RPMI8226 (cell line): ENCODE results near the gene DGCR6L.
"Not testable (repeated sequence)": the region's sequence is repeated elsewhere in the genome, so short reads cannot be mapped to it uniquely, and the experiment has no call there.

ENCODE experiments used
- DNase-seq: peaks from one replicate; pipeline ENCODE4 v3.0.0-alpha.2; 2015

DGCR6L gene

DNA sequence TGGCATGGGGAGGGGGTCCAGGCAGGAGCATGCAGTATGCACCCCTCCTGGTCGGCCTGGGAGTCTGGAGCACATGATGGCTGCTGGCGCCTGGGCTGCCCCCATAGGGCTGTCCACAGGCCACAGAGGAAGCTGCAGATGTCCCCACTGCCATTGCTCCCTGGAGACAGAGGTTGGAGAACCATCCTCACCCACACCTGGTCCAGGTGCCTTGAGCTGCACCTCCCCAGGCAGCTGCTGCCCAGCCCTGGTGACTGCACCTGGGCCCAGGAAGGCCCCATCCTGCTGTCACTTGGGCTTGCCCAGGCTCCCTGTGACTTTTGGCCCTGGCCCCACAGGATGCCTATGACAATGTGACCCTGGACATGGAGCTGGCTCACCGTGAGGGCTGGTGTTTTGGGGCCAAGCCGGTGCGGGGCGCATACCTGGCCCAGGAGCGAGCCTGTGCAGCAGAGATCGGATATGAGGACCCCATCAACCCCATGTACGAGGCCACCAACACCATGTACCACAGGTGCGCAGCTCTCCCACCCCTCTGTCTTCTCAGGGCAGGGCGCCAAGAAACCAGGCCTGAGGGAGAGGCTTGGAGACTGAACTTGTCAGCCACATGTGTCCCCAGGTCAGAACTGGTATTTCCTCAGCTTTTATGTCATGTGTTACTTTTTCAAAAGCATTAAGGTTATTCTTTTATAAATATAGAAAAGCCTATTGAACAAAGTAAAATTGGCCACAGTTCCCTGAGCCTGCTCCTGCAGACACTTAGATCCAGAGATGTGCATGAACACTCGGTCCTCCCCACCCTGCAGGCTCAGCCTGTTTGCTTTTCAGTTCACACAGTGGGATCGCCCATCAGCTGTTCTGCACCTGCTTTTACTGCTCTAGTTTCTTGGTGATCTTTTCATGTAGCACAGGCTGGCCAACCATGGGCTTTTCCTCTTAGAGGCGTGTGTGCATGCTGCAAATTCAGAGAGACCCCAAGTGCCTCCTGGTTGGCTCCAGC is 12.1 kb downstream of the DGCR6L start:
- DNase-seq: not testable (repeated sequence)

DNA sequence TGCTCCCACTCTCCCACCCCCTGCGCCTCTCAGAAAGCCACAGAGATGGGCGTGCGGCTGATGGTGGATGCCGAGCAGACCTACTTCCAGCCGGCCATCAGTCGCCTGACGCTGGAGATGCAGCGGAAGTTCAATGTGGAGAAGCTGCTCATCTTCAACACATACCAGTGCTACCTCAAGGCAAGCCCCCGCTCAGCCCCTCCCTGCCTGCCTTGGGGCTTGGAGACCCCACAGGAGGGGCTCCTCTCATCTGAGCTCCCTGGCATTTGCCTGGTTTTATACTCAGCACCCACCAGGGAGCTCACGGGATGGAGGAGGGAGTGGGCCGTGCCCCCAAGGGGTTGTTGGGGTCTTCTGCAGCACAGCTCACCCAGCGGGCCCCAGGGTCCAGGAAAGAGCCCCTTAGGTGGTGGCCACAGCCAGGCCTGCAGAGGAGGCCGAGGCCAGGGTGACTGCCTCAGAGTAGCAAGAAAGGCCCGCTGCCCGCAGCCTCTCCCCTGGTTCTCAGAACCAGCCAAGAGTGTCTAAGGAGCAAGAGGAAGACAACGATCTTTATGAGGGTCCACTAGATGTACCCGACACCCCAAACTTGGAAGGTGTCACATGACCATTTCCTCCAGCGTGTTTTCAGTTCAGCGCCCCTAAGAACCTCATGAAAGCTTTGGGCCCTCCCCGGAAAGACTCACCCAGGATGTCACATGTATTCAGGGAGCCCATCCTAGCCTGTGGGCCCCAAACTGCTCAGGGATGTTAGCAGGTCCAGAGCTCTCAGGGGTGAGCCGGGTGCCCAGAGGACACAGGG is 13.0 kb downstream of the DGCR6L start:
- not testable (repeated sequence) for DNase-seq

DNA sequence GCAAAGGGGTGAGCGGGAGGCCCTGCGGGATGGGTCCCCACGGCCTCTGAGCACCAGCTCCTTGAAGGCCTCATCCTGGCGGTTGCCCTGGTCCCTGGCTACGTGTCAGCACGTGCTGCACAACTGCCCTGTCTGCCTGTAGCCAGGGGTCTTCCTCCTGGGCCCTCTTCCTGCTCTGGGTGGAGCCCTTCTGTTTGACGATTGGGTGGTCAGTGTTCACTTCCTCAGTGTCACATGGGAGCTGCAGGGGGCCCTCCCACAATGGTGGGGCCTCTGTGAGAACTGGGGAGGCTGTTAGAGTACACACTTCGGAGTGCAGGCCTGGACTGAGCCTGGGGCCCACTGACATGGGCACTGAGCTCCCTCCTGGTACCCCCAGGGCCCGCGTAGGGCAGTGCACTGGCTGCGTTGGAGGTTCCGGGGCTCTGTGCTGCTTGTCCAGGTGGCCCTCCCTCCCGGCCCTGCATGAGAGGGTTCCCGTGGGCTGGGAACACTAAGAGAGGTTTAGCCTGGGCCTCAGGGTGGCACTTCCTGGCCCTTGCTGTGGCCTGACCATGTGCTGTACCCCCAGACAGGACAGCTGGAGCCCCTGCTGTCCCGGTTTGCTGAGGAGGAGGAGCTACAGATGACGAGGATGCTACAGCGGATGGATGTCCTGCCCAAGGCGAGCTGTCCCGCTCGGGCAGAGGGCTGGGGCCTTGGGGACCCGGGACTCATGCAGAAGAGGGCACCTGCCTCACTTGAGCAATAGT is 13.8 kb downstream of the DGCR6L start:
- DNase-seq: no peak

DNA sequence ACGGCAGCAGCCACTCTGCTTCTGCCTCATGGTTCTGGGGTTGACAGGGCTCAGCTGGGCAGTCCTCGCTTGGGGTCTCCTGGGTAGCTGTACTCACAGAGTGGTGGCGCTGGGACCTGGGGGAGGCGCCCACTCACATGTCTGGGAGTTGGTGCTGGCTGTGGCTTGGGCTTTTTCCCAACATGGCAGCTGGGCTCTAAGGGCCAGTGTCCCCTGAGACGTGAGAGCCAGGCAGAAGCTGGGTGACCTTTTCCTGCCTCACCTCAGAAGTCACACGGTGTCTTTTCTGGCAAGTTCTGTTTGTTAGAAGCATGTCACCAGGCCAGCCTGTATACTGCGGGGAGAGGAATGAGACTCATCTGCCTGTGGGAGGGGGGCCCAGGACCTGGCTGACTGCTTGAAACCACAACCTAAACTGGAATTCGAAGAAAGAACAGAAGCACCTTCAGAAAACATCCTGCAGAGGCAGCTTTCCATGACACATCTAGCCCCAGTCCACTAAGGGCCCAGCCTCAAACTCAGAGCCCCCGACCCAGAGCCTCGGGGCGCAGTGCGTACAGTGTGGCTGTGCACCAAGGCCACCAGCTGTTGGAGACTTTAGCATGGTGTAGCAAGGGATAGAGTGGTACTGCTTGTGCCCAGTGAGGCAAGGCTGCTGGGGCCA is 14.5 kb downstream of the DGCR6L start:
- DNase-seq: not testable (repeated sequence)

DNA sequence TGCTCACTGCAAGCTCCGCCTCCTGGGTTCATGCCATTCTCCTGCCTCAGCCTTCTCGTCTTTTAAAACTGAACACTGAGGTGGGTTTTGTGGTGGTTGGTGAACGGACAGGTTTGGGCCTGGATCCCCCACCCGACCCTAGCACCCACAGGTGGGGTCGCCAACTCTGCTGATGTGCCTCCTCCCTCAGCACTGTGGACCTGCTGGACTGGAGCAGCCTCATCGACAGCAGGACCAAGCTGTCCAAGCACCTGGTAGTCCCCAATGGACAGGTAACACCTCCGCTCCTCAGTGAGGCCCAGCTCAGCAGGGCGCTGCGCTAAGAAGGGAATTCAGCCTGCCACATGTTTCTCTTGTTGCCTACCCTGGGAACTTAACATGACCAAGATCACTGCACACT is 15.2 kb downstream of the DGCR6L start:
- DNase-seq: no peak

DNA sequence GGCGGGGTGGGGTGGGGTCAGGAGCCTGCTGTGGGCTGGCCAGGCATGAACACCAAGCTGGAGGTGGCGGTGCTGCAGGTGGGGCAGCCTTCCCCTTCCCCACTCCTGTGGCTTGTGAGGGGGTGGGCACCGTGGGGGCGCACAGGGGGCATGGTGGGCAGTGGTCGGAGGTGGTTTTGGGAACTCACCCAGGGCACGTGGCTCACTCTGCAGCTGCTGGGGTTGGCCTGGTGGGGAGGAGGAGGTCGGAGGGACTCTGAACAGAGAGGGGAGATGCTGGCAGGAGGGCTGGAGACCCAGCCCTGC is 16.7 kb downstream of the DGCR6L start:
- not testable (repeated sequence) for DNase-seq

DNA sequence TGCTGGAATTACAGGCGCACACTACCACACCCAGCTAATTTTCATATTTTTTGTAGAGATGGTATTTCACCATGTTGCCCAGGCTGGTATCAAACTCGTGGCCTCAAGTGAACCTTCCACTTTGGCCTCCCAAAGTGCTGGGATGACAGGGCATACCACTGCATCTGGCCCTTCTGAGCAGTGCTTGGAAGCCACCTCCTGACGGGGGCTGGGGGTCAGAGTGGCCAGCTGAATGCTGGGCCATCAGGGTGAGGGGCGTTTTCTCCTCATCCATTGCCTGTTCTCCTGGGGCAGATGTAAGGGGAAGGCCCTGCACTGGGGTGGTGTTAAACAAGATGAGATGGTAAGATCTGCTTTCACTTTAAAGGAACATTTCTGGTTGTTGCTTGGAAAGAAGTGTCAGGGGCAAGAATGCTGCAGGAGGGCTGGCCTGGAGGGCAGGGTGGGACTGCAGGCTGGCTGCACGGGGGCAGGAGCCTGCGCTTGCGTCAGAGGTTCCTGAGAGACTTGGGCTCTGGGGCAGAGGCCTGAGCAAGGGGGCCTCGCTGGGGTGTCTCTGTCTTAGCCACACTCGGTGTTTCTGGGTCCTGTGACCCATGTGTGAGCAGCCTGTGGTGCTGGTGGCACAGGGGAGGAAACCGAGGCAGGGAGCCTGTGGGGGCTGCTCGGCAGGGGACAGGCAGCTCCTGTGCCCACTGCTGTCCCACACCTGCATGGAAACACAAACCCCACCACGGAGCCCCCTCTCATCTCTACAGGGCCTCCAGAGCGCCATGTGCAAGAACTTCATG is 17.2 kb downstream of the DGCR6L start:
- DNase-seq: no peak

DNA sequence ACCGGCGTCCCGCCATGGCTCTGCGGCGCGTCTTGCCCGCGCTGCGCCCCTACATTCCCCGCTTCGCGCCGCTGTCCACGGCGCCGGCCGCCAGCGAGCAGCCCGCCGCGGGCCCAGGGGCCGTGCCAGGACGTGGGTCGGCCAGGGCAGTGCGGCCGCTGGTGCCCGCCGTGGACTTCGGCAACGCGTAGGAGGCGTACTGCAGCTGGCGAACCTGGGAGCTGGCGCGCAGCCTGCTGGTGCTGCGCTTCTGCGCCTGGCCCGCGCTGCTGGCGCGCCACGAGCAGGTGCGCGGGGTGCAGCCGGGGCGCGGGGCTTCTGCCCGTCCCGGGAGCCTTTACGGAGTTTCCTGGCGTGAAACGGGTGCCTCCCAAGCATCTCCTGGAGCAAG is 20.1 kb downstream of the DGCR6L start:
- DNase-seq: peak; percentile 35

DNA sequence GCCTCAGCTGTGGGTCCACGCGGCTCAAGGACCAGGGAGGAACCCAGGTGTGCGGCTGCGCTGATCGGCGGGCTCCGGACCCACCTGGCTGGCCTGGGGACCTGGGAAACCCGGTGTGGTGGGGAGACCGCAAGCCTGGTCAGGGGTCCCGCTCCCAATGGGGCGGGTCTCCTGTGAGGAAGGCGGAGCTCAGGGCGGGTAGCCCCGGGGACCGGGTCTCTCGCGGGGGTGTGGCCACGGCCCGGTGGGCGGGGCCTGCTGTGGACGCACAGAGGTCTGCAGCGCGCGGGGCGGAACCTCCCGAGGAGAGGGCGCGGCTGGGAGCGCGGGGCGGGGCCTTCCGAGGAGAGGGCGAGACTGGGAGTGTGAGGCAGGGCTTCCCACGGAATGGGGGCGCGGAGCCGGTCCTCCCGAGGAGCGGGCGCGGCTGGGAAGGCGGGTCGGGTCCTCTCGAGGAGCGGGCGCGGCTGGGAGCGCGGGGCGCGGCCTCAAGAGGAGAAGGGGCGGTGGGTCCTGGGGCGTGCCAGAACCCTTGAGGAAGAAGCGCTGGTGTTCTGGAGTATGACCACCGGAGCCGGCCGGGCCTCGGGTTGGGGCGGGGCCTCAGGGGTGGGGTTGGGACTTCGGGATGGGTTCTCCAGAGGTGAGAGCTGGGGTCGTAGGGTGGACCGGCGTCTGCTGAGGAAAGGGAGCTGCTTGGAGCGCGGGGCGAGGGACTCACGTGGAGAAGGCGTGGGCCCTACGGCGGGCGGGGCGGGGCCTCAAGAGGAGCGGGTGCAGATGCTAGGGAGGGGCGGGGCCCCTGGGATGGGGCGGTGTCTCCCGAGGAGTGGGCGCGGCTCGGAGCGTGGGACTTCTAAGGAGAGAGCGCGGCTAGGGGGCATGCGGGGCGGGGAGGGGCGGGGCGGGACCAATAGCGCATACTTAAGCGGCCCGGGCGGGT is 20.8 kb downstream of the DGCR6L start:
- DNase-seq: peak; percentile 56

DNA sequence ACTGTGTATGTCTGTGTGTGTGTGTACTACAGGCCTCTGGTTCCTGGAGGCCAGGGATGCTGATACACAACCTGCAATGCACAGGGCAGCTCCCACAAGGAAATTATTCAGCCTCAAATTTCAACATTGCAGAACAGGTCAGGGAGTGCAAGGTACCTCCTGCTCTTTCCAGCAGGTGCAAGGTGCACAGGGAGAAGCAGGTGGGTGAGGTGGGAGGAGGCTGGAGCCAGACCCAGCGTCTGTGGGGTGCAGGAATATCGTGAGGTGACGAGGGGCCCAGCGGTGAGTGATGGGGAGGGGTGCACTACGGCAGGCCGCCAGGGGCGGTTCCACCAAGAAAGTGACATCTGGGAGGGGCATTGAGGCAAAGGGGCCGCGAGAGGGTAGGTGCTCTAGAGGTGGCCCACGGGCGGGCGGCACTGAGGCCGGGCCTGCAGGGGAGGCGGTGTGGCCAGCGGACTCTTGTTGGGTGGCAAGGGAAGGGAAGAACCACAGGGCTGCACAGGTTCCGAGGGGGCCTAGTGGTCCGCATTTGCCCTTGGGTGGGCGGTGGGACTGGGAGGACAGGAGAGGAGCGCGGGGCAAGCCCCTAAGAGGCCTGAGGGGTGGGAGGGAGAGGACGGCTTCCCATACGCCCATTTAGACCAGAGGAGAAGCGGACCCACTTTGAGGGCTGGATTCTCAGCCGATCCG is 21.6 kb downstream of the DGCR6L start:
- DNase-seq: no peak

DNA sequence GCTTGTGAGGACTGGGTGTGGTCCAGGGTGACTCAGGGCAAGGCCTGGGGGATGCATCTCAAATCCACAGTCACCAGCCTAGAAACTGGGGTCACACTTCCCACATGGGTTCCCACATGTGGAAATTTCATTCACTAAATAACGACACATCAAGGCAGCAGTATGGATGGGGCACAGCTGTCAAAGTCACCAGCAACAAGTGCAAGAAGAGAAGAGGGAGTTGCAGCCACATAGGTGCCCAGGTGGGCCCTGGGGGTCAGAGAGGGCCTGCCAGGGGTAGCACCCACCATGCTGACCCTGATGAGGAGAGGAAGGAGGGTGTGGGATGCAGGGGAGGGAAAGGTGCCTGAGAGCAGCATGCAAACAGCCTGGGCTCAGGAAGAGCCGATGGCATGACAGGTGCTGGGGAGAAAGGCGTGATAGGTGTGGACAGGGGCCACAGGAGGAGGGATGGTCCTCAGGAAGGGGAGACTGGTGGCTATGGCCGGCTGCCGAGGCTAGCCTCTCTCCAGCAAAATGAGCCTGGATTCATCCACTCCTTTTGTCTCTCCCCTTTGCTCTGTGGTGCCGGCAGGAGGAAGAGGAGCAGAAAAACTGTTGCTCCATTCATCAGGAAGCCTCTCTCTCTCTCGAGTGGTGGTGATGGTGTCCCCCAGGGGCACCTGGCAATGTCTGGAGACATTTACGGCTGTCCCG is 22.3 kb downstream of the DGCR6L start:
- no peak for DNase-seq

DNA sequence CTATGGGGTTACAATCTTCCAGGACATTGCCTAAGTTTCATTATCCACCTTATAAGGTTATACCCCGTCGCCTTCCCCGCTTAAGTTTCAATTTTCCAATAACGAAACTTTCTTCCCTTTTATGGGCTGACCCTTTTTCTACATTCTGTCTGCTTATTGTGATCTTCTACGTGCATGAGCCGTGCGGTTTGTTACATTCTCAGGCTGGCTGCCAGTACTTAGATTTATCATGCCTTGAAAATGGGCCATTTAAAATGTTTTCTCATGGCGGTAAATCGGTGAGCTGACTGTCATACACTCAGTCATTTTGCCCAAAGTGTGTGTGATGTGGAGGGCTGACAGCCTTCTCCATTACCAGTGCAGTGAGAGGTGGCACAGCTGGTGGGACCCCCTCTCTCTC is 23.3 kb downstream of the DGCR6L start:
- no peak for DNase-seq

DNA sequence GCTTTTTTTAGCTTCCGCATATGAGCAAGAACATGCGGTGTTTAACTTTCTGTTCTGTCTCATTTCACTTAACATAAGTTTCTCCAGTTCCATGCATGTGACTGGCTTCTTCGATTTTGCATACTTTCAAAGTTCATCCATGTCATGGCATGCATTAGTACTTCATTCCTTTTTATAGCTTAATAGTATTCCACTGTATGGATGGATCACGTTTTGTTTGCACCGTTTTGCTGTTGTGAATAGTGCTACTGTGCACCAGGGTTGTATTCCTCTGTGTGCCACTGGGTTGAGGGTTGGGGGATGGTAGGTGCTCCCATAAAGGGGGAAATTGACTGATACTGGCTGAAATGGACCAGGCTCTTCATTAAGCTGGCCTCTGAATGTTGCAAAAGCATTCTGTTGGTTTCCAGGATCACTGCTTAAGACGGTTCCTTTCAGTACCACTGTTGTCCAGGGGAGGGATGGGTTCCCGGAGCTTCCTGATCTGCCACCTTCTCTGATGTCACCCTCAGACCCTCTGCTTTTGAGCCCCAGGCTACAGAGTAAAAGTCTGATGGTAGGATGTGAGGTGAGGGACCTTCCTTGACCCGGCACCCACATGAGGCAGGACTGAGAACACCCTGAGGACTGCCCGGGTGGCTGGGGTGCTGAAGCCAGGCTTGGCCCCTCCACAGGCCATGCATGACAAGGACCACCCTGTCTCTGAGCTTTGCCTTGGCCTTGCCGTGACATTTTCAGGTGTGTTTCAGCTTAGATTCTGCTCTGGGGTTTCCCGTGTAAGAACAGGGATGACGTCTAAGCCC is 24.4 kb downstream of the DGCR6L start:
- DNase-seq: no peak

DNA sequence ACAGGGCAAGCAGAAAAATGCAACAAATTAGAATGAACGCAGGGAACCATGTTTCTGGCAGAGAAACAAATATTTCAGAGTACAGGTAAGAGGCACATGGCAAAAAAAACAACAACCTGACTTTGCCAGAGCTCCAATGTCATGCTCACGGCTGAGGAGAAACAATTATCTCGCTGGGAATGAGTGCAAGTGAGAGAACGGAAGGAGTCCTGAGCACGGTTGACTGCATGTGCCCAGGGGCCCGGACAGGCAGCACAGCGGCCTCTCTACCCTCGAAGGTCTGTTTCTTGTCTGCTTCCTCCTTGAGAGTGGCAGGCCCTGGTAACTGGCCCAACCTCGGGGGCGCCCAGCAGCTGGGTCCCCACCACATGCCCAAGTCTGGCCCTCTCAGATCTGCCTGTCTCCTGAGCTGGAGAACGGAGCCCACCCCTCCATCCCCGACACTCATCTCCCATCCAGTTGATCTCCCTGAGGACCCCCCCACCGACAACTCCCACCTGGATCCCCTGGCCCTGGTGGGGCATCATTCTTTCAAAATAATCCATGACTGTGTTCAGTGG is 27.1 kb downstream of the DGCR6L start:
- DNase-seq: no peak

DNA sequence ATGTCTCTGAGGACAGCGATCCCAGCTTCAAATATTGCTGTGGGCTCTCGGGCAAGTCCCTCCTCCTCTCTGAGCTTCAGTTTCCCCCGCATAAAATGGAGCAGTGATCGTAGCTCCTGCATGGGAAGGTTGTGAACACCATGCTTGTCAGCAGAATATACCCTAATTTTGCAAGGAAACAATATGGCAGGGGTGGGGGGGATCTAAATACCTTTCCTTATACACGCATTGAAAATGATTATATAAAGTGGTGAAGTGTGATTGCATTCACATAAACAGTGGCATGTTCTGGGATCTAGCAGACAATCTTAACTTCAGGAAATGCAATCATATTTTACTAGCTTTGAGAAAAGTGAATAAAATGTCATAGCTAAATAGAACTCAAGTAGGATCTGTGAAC is 27.8 kb downstream of the DGCR6L start:
- no peak for DNase-seq

DNA sequence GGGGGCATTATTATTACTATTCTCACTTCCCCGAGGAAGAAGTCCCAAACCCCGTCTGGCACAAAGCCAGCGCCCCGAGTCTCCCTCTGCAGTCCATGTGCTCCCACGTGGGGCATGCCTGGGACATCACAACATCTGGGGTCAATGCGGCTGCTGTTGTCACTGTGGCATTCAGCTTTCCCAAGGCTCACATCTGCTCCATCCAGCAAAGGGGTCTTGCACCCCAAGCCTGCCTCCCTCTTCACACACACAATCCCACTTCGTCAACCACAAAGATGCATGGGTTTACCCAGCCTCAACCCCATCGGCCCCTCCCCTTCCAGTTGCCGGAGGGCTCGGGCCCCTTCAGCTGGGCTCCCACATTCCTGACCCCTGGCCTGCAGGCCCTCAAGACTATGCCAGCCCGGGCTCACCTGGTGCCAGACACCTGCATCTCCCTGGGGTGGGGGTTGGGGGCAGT is 28.2 kb downstream of the DGCR6L start:
- DNase-seq: no peak

DNA sequence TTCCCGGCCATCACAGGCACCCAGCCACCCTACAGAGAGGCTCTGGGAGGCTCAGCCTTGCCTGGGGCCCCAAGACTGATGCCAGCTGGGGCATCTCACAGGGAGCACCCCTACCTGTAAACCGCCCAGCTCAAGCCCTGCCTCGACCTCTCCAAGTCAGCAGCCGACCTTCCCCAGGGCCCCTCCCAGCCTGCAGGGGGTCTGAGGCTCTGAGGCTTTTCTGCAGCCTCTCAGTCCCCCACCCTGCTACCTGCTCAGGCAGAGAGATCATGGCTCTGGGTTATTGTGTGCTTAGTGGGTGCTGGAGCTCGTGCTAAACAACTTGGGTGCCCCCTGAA is 28.6 kb downstream of the DGCR6L start:
- DNase-seq: no peak

DNA sequence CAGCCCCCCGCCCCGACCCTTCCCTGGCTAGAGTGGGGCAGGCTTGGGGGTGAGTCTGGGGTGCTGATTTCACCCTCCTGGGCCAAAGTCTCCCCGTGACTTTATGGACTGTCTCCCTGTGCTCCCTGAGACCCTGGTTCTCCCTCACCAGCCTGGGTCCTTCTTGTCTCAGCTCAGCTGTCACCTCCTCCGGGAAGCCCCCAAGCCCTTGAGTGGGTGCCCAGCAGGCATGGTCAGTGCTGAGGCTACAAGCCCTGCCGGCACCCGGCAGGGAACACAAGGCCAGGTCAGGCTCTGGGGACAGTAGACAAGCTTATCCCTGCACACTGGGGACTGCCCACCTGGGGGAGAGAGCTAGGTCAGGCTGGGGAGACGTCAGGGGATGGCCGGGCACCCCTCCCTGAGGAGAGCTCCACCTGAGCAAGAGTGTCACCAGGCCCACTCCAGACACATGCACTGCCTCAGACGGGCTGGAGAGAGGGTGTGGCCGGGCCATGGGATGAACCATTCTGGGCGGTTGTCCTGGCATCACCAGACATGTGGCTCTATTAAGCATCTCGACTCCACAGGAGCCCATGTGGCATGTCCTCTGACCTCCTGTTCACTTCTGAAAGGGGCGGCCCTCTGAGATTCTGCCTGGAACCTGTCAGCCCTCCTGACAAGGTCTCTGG is 29.1 kb downstream of the DGCR6L start:
- no peak for DNase-seq
